Central memory CD8-positive, alpha-beta T cell (primary cell): Measurements from ENCODE around the gene AGPAT2.

Experiments
- ATAC-seq: fragments of 150-1000 bp; cut with Tn5 transposase; replicated peaks from 2 replicates; pipeline ENCODE4 v1.10.0; 2022; ENCODE audit warnings: mild to moderate bottlenecking, moderate FRiP score, moderate number of reproducible peaks; ENCODE audit not compliant: poor library complexity, severe bottlenecking; ENCODE audit errors: extremely low read depth
- DNase-seq, 2 donors: peaks; one replicate each; pipeline ENCODE4 v3.0.0; 2021; ENCODE audit warnings: low spot score in 2 of 2
- H3K27ac Mint-ChIP-seq: one replicate; pipeline ENCODE4 v1.8.0; 2022; ENCODE audit warnings: low read depth, mild to moderate bottlenecking, moderate library complexity, mixed read lengths
- H3K27me3 Mint-ChIP-seq: one replicate; pipeline ENCODE4 v1.8.0; 2022; ENCODE audit warnings: mixed read lengths
- H3K36me3 Mint-ChIP-seq: one replicate; pipeline ENCODE4 v1.8.0; 2022; ENCODE audit warnings: mild to moderate bottlenecking, moderate library complexity, mixed read lengths; ENCODE audit not compliant: insufficient read depth
- H3K4me1 Mint-ChIP-seq: one replicate; pipeline ENCODE4 v1.8.0; 2022; ENCODE audit warnings: mixed read lengths
- H3K4me3 Mint-ChIP-seq: one replicate; pipeline ENCODE4 v1.8.0; 2022; ENCODE audit warnings: mild to moderate bottlenecking, moderate library complexity, mixed read lengths
- H3K9me3 Mint-ChIP-seq: one replicate; pipeline ENCODE4 v1.8.0; 2022; ENCODE audit warnings: mixed read lengths

The AGPAT2 gene

DNA sequence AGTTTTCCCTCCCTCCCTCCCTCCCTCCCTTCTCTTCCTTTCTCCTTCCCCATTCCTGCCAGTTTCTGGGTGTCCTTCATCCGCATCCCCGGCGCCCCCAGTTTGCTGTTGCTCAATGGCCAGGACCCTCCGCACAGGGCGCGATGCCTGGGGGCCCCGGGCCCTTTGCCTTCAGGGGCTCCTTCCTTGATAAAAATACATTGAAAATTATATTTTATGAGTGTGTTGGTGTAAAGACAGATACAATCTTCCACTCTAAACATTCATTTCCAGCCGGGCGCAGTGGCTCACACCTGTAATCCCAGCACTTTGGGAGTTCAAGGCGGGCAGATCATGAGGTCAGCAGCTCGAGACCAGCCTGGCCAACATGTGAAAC is 7.6 kb upstream of the AGPAT2 start:
- Mint-ChIP-seq H3K9me3 (no peaks in the 10 kb centered on the region), H3K4me1 (no peaks in the 10 kb centered on the region), H3K4me3 (no peak overlapping the region), H3K27me3 (peaks cover 19% of the 10 kb centered on the region), H3K36me3 (peaks cover 5% of the 10 kb centered on the region), H3K27ac (no peak overlapping the region)
- DNase-seq (no peak), ATAC-seq (no peak)

- H3K4me3 Mint-ChIP-seq, result no peak overlapping the region
- no peak overlapping the region for H3K27ac Mint-ChIP-seq
- H3K9me3 Mint-ChIP-seq, result no peaks in the 10 kb centered on the region
- peaks cover 19% of the 10 kb centered on the region for H3K27me3 Mint-ChIP-seq
- H3K4me1 Mint-ChIP-seq, result no peaks in the 10 kb centered on the region
- H3K36me3 Mint-ChIP-seq, result peaks cover 5% of the 10 kb centered on the region
- no peak for DNase-seq
- ATAC-seq, result no peak
Observed at GRCh38 chr9:136694163-136694871, 7.1 kb upstream of the AGPAT2 start.

- no peak for ATAC-seq
- Mint-ChIP-seq H3K27me3 (peaks cover 19% of the 10 kb centered on the region), H3K9me3 (no peaks in the 10 kb centered on the region)
Observed at GRCh38 chr9:136693490-136694162, 6.4 kb upstream of the AGPAT2 start.

GRCh38 chr9:136693135-136693489 is 5.9 kb upstream of the AGPAT2 start:
- Mint-ChIP-seq H3K27ac (no peak overlapping the region), H3K36me3 (peaks cover 5% of the 10 kb centered on the region), H3K4me3 (no peak overlapping the region), H3K9me3 (no peaks in the 10 kb centered on the region), H3K27me3 (peaks cover 19% of the 10 kb centered on the region), H3K4me1 (no peaks in the 10 kb centered on the region)
- no peak for ATAC-seq
- no peak for DNase-seq

More at GRCh38 chr9:136693490-136694162, 6.4 kb upstream of the AGPAT2 start:
- no peak for DNase-seq
- Mint-ChIP-seq H3K27ac (no peak overlapping the region), H3K4me1 (no peaks in the 10 kb centered on the region), H3K4me3 (no peak overlapping the region), H3K36me3 (peaks cover 5% of the 10 kb centered on the region)

DNA sequence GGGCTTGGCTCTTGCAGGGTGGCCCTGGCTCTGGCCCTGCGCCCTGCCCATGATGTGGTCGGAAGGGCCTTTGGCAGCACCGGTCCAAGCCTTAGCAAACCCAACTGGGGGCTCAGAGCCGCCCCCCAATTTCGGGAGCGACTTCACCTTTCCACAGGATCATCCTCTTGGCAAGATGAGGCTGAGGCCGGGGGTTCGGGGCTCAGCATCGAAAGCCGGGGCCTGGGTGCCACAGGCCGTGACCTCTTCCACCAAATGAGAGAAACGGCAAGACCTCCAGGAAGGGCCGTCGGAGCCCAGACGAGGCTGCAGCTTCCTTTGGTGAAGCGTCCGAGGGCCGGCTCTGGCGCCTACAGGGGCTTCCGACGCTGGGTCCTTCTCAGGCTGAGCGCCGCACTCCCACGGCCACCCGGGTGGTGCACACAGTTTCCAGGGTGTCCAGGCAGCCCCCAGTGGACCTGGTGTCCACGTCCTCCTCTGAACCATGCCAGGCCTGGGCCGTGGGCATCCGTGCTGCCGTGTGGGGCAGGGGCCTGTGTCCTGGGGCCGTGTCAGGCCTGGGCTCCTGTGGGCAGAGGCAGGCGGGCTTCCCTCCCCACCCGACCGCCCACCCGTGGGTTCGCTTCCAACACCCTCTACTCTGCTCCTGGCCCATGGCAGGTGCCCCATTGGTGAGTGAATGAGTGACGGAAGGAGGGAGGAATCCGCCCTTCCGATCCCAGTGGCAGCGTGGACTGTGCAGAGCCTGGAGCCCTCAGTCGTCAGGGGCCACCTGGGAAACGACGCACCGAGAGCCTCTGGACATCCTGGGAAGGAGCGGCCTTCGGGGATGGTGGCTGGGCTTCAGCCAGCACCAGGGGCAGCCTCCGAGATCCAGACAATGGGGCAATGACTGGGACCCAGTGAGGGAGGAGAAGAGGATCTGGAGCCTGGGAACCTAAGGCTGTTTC is 5.2 kb upstream of the AGPAT2 start:
- H3K4me3 Mint-ChIP-seq, result no peak overlapping the region
- no peak overlapping the region for H3K27ac Mint-ChIP-seq
- peaks cover 15% of the 10 kb centered on the region for H3K27me3 Mint-ChIP-seq
- ATAC-seq (no peak), DNase-seq (no peak)
- H3K4me1 Mint-ChIP-seq, result no peaks in the 10 kb centered on the region
- no peaks in the 10 kb centered on the region for H3K9me3 Mint-ChIP-seq
- peaks cover 4% of the 10 kb centered on the region for H3K36me3 Mint-ChIP-seq

- no peaks in the 10 kb centered on the region for H3K9me3 Mint-ChIP-seq
- H3K27me3 Mint-ChIP-seq, result peaks cover 9% of the 10 kb centered on the region
- H3K36me3 Mint-ChIP-seq, result peaks cover 2% of the 10 kb centered on the region
- H3K4me3 Mint-ChIP-seq, result no peak overlapping the region
- no peaks in the 10 kb centered on the region for H3K4me1 Mint-ChIP-seq
- H3K27ac Mint-ChIP-seq, result no peak overlapping the region
- ATAC-seq (no peak), DNase-seq (no peak)
Observed at GRCh38 chr9:136691316-136692184, 4.3 kb upstream of the AGPAT2 start.

DNA sequence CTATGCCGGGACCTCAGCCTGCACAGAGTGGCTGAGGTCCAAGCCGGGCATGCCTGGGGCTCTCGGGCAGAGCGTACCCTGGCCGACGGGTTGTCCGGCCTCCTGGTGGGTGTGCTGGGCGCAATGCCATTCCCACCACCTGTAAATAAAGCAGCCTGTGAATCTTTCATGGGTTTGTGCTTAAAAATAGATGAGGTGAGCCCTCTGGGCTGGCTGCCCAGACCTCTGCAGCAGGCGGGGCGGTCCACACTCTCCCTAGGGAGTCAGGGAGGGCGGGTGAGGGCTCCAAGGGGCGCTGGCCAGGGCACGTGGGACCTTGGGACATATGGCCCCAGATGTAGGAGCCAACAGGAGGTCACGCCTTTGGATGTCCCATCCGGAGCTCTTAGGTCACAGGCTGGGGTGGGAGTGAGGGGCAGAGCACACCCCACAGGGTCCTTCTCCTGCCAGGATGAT is 3.6 kb upstream of the AGPAT2 start:
- H3K4me3 Mint-ChIP-seq, result no peak overlapping the region
- H3K36me3 Mint-ChIP-seq, result peaks cover 2% of the 10 kb centered on the region
- ATAC-seq (no peak), DNase-seq (no peak)
- no peak overlapping the region for H3K27ac Mint-ChIP-seq
- H3K27me3 Mint-ChIP-seq, result peaks cover 9% of the 10 kb centered on the region
- no peaks in the 10 kb centered on the region for H3K9me3 Mint-ChIP-seq
- H3K4me1 Mint-ChIP-seq, result no peaks in the 10 kb centered on the region

- H3K4me3 Mint-ChIP-seq, result no peak overlapping the region
- DNase-seq, result no peak
- H3K27ac Mint-ChIP-seq, result no peak overlapping the region
- no peaks in the 10 kb centered on the region for H3K9me3 Mint-ChIP-seq
- H3K36me3 Mint-ChIP-seq, result peaks cover 2% of the 10 kb centered on the region
- H3K27me3 Mint-ChIP-seq, result peaks cover 9% of the 10 kb centered on the region
- ATAC-seq, result no peak
- H3K4me1 Mint-ChIP-seq, result no peaks in the 10 kb centered on the region
Observed at GRCh38 chr9:136690104-136690805, 3.0 kb upstream of the AGPAT2 start.

- ATAC-seq, result no peak
- no peak overlapping the region for H3K27ac Mint-ChIP-seq
- H3K27me3 Mint-ChIP-seq, result peaks cover 9% of the 10 kb centered on the region
- no peaks in the 10 kb centered on the region for H3K9me3 Mint-ChIP-seq
- peak overlapping the region; percentile 35 for H3K4me3 Mint-ChIP-seq
- DNase-seq, result no peak
- no peaks in the 10 kb centered on the region for H3K36me3 Mint-ChIP-seq
- no peaks in the 10 kb centered on the region for H3K4me1 Mint-ChIP-seq
Observed at GRCh38 chr9:136689108-136689460, 1.8 kb upstream of the AGPAT2 start.

GRCh38 chr9:136688274-136689107 is 1.2 kb upstream of the AGPAT2 start:
- DNase-seq, result no peak
- H3K4me3 Mint-ChIP-seq, result peak overlapping the region; percentile 68

DNA sequence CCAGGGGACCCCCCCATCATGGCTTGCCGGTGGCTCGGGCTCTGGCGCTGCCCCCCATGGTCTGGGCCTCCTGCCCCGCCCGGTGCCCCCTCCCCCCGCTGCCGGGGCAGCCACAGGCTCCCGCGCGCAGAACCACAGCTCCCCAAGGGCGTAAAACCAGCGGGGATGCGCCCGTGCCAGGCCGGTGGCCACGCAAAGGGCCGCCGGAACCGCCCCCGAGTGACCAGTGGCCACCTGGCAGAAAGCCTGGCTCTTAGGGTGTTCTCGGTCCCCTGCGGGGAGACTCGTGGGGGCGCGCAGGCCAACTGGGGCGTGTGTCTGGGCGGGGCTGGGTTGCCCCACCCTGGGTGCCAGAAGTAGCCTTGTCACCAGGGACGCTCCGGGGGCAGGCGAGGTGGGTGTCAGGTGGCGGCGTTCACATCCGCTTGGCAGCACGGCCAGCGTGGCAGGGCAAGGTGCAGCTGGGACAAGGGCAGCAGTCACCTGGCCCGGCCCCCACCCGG is 515 bp upstream of the AGPAT2 start:
- no peaks in the 10 kb centered on the region for H3K36me3 Mint-ChIP-seq
- ATAC-seq, result peak; percentile 15

More at GRCh38 chr9:136688274-136689107, 1.2 kb upstream of the AGPAT2 start:
- Mint-ChIP-seq H3K27me3 (peaks cover 7% of the 10 kb centered on the region), H3K36me3 (no peaks in the 10 kb centered on the region), H3K4me1 (no peaks in the 10 kb centered on the region), H3K27ac (no peak overlapping the region), H3K9me3 (no peaks in the 10 kb centered on the region)
- no peak for ATAC-seq

More for the DNA sequence above, 515 bp upstream of the AGPAT2 start:
- no peaks in the 10 kb centered on the region for H3K9me3 Mint-ChIP-seq
- H3K4me1 Mint-ChIP-seq, result no peaks in the 10 kb centered on the region
- DNase-seq, result no peak
- H3K4me3 Mint-ChIP-seq, result peak overlapping the region; percentile 68
- no peaks in the 10 kb centered on the region for H3K27me3 Mint-ChIP-seq
- no peak overlapping the region for H3K27ac Mint-ChIP-seq
